GM18511 (cell line): ENCODE measurements around the gene SYNGAP1.
A peak's percentile ranks its signal among the peaks of the same experiment; 100 is the strongest.

Source experiments
- ATAC-seq: cut with Tn5 transposase; IDR thresholded peaks from one replicate; pipeline ENCODE4 v1.9.1; 2021; ENCODE audit warnings: mild to moderate bottlenecking, moderate library complexity; ENCODE audit not compliant: unreplicated experiment

SYNGAP1 gene

DNA sequence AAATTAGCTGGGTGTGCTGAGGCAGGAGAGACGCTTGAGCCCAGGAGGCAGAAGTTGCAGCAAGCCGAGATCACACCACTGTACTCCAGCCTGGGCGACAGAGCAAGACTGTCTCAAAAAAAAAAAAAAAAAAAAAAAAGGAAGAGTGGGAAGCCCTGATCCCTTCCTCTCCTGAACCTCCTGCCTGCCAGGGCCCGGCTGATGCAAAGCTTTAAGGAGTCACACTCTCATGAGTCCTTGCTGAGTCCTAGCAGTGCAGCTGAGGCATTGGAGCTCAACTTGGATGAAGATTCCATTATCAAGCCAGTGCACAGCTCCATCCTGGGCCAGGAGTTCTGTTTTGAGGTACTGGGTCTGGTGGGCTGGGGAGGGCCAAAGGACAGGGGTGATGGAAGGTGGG is 15.1 kb downstream of the SYNGAP1 start:
- no peak for ATAC-seq

DNA sequence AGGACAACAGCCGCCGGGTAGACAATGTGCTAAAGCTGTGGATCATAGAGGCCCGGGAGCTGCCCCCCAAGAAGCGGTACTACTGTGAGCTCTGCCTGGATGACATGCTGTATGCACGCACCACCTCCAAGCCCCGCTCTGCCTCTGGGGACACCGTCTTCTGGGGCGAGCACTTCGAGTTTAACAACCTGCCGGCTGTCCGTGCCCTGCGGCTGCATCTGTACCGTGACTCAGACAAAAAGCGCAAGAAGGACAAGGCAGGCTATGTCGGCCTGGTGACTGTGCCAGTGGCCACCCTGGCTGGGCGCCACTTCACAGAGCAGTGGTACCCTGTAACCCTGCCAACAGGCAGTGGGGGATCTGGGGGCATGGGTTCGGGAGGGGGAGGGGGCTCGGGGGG is 17.8 kb downstream of the SYNGAP1 start:
- no peak for ATAC-seq

DNA sequence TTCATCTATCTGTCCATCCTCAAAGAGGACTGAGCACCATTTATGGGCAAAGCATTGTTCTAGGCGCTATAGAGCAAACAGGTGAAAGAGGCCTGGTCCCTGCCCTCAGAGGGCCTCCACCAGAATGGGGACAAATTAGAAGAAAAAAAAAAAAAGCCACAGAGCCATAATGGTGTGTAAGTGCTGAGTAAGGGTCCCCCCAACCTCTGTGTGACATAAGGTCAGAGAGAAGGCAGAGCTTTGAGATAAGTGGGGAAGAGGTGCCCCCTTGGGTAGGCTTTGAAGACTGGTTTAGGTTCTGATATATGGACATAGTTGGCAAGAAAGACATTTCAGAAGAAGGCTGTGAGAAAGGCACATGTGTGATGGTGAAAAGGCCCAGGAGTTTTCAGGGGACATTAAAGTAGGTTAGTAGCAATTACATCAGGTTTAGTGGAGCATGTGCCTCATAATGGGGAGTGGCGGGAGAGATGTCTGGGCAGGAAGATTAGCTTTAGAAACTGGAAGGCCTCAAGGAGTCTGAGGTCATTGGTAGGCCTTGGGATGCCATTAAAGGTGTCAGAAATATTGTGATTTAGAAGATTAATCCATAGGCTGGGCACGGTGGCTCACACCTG is 19.2 kb downstream of the SYNGAP1 start:
- no peak for ATAC-seq

DNA sequence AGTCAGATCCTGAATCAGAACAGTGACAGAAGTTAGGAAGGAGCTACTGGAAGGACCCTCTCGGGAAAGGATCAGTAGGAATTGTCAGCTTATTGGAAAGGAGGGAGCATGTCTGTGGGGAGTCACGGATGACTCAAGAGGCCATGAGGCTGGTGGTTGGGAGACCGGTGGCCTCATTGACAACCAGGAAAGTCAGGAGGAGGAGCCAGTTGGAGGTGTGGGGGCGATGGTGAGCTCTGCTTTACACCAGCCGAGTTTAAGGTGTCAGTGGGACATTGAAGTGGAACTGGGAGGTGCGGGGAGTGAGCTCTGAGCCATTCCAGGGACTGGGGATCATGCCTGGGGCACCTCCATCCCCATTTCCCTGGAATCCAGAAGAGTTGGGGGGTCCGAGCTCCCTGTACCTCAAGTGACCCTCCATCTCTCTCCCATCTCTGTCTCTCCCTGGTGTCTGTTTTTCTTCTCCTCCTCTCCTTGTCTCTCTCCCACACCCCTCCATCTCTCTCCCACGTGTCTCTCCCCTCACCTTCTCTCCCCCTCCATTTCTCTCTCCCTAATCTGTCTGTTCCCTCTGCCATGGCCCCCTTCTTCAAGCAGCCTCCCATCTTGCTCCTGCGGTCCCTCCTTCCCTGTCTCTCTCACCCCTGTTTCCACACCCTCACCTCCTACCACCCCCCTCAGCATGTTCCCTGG is 20.2 kb downstream of the SYNGAP1 start:
- no peak for ATAC-seq

DNA sequence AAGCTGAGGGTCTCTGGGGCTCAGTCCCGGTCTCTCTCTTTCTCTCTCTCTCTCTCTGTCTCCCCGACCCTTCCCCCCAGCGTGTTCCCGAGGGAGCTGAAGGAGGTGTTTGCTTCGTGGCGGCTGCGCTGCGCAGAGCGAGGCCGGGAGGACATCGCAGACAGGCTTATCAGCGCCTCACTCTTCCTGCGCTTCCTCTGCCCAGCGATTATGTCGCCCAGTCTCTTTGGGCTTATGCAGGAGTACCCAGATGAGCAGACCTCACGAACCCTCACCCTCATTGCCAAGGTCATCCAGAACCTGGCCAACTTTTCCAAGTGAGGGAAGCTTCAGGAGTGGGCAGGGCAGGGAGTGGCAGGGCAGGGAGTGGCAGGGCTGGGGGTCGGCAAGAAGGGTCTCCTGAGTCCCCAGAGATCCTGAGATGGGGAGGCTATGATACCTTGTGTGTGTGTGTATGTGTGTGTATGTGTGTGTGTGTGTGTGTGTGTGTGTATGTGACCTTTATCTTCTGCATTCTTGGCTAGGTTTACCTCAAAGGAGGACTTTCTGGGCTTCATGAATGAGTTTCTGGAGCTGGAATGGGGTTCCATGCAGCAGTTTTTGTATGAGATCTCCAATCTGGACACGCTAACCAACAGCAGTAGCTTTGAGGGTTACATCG is 20.9 kb downstream of the SYNGAP1 start:
- ATAC-seq = no peak

DNA sequence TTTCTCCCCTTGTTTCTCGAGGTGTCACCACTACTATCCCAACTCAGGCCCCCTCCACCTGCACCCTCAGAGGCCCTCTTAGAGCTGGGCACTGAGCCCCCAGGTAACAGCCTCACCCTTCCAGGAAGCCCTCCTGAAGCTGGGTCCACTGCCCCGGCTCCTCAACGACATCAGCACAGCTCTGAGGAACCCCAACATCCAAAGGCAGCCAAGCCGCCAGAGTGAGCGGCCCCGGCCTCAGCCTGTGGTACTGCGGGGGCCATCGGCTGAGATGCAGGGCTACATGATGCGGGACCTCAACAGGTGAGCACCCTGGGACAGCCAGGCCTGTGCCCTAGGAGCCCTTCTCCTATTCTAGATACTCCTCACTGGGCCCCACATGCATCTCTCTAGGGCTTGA is 21.6 kb downstream of the SYNGAP1 start:
- ATAC-seq = no peak

DNA sequence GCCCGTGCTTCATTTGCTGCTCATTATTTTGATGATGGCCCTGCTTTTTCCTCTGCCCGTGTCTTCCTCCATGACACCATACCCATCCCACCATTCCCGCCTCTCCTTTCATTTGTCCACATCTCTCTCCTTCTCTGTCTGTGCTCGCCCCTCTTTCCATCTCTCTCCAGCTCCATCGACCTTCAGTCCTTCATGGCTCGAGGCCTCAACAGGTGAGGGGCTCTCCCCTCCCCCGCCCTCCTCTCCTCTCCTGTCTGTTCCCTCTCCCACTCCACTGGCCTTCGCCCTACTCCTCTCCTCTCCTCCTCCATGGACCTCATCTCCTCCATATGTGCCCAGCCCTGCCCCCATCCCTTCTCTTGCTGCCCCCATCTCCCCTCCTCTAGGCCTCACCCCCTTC is 22.4 kb downstream of the SYNGAP1 start:
- ATAC-seq = no peak

DNA sequence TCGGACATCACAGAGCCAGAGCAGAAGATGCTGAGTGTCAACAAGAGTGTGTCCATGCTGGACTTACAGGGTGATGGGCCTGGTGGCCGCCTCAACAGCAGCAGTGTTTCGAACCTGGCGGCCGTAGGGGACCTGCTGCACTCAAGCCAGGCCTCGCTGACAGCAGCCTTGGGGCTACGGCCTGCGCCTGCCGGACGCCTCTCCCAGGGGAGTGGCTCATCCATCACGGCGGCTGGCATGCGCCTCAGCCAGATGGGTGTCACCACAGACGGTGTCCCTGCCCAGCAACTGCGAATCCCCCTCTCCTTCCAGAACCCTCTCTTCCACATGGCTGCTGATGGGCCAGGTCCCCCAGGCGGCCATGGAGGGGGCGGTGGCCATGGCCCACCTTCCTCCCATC is 23.2 kb downstream of the SYNGAP1 start:
- ATAC-seq = no peak

DNA sequence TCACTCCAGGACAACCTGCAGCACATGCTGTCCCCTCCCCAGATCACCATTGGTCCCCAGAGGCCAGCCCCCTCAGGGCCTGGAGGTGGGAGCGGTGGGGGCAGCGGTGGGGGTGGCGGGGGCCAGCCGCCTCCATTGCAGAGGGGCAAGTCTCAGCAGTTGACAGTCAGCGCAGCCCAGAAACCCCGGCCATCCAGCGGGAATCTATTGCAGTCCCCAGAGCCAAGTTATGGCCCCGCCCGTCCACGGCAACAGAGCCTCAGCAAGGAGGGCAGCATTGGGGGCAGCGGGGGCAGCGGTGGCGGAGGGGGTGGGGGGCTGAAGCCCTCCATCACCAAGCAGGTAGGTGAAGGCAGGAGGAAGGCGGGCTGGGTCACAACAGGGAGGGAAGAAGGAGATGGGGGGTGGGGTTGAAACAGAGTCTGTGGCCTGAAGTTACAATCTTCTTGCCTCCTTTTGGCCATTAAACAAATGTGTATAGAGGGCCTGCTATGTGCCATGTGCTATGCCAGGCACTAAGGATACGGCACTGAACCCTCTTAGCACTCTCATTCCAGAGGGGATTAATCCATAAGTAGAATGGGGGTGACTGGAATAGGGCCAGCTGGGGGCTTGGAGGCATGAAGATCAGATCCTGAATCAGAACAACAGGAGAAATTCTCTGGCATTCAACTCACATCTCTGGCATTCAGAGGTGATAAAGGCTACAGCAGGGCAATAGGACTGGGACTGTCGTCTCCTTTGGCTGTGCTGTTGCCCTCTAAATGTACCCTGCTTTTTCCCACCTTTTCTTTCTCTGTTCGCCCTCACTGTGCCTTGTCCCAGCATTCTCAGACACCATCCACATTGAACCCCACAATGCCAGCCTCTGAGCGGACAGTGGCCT is 24.0 kb downstream of the SYNGAP1 start:
- ATAC-seq = no peak

DNA sequence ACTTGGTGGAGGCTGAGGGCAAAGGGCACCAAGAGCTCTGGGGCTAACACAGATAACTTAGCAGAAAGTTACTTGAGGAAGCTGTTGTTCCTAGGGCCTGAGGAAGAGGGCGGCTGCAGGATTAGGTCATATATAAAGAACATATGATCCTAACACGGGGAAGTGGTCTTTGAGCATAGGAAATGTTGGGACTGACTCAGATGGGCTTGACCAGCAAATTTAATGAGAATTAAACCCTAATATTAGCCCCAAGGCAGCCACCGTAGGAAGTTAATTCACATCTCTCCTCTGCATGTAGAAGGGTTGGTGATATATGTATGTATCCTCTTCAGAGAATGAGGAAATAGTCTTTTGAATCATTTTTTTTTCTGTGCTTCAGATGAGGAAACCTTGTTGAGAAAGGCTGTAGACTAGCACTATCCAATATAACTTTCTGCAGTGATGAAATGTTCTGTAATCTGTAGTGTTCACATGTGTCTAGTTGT is 25.3 kb downstream of the SYNGAP1 start:
- ATAC-seq = no peak

DNA sequence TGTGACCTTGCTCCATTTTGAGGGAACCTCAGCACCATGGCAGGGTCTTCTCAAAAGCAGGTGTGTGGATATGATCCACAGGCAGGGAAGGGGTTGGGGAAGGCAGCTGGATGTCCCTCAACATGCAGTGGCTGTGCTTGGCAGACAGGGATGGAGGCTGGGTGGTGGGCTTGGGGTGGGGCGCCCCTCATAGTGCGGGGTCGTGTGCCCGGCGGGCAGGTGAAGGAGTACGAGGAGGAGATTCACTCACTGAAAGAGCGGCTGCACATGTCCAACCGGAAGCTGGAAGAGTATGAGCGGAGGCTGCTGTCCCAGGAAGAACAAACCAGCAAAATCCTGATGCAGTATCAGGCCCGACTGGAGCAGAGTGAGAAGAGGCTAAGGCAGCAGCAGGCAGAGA is 26.5 kb downstream of the SYNGAP1 start:
- ATAC-seq = no peak

DNA sequence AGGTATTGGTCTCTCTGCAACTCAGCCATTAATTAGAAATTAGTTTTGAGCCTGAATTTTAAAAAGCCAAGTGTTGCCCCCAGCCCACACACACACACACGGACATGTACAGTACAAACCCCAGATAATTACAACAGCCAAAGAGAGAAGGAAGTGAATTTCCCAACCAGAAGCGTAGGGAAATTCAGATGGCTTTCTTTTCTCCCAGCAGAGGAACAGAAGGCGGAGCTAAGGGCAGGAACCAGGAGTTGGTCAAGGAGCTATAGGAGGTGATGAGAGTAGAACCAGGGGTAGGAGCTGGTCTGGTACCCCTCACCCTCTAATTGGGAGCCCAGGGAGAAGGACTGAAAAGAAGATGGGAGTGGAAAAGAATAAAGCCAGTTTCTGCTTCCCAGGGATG is 30.6 kb downstream of the SYNGAP1 start:
- no peak for ATAC-seq

DNA sequence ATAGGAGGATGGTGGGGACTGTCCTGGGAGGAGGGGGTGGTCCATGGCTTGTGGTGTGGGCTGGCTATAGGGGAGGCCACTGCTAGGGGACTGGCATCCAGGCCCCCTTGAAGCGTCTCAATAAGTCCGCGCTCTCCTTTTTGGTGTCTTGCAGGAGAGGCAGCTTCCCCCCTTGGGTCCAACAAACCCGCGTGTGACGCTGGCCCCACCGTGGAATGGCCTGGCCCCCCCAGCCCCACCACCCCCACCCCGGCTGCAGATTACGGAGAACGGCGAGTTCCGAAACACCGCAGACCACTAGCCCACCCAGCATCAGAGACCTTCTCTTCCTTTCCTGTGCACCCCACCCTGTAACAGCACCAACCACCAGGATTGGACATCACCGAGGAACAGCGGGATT is 31.7 kb downstream of the SYNGAP1 start:
- no peak for ATAC-seq

DNA sequence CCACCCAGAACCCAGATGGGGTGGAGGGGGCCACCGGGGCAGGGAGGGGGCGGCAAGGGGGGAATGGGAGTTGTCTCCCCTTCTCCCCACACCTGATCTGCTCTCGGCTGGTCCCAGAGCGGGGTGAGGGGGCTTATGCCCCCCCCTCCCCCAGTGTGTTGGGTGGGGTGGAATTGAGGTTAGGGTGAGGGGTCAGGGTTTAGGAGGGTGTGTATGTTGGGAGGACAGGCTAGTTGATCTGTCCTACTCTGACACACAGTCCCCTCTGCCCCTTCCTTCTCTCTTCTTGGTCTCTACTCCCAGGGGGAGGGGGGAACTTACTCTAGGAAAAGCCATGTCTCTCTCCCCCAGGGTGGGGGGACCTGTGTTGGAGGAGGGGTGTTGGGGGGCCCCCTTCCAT is 32.6 kb downstream of the SYNGAP1 start:
- ATAC-seq = no peak

DNA sequence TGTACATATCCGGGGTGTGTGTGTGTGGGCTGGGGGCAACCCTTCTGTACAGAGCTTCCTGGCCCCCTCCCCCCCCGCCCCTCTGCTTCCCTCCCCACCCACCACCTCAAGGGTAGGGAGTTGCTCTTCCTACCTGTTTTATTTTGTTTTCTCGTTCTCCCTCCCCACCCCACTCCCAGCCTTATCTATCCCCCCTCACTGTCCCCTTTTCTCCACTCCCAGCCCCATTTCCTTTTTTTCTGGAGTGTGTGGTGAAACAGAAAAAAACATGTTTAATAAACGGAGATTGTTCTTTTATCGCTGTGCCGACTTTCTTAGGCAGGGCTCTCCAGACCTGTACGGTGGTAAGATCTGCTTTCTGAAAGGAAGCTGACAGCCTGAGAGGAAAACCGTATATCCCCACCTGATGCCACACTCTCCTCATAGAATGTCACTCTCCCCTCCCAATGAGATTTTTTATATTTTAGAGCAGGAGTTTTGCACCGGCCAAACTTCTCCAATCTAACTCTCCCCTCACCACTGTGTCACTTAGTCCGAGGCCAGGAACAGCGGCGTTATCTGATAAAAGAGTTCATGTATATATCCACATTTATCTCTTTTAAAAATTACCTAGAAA is 33.6 kb downstream of the SYNGAP1 start:
- no peak for ATAC-seq

DNA sequence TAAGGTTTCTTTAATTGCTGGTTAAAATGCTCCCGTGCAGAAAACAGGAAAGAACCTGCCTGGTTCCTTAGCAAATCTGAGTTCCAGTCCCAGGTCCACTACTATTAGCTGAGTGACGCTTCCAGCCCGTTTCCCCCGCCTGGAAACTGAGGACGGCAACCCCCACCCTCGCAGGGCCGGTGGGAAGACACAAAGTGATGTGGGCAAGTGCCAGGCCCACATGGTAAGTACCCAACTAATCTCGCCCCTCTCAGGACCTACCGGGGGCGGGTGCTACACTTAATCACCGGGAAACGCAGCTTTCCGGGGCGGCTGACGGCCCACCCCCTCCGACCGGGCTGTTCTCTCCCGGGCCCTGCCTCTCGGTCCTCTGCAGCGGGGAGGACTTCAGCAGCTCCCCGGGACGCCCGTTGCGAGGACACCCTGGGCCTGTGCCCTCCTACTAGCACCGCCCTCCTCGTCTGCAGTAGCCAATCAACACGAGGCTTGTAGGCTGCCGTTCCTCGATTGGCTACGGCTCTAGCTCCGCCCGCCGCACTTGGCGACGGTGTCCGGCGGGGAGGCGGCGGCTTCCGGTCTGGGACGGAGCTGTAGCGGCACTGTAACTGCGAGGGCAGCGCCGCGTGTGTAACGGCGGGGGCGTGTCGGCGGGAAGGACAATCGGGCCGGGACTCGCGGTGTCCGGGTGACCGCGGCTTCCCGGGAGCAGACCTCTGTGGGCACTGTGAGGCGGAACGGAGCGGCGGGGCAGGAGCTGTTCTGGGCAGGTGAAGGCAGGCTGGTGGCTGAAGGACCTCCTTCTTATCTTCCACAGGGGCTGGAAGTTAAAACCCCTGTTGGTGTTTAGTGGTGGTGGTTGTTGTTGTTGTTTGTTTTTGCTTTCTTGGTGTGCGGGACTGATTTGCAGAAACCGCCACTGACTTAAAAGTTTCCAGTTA is 34.4 kb downstream of the SYNGAP1 start, which contains the start of gene ZBTB9:
Gene ZBTB9, plus strand, starts transcription at position 568 of the 938 bp plus-strand sequence. CDS start 525 bp downstream, outside the sequence.
- ATAC-seq = peak; percentile 99

DNA sequence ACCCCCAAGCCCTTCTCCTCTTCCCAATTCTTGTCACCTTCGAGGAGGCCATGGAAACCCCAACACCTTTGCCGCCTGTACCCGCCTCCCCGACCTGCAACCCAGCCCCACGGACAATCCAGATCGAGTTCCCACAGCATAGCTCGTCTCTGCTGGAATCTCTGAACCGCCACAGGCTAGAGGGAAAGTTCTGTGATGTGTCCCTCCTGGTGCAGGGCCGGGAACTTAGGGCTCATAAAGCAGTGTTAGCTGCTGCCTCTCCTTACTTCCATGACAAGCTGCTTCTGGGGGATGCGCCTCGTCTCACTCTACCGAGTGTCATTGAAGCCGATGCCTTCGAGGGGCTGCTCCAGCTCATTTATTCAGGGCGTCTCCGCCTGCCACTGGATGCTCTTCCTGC is 35.2 kb downstream of the SYNGAP1 start:
- no peak for ATAC-seq

DNA sequence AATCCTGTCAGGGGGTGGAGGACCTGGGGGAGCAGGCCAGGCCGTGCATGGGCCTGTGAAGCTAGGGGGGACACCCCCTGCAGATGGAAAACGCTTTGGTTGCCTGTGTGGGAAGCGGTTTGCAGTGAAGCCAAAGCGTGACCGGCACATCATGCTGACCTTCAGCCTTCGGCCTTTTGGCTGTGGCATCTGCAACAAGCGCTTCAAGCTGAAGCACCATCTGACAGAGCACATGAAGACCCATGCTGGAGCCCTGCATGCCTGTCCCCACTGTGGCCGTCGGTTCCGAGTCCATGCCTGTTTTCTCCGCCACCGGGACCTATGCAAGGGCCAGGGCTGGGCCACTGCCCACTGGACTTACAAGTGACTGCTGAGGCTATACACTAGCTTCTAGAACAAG is 36.3 kb downstream of the SYNGAP1 start:
- no peak for ATAC-seq

DNA sequence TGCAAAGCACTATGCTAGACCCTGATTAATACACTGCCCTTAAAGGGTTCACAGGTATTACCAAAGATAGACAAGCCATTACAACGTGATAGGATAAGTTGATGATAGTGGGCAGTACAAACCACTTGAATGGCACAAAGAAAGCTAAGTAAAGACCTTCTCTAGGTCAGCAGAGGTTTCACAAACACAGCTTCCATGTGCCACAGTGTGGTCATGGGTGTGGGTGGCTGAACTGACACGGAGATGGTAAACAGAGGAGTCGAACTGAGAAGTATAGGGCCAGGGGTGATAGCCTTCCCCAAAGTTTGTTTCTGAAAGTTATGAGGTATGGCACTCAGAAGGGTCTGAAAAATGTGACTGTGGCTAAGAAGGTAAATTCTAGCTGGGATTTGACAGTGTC is 38.8 kb downstream of the SYNGAP1 start:
- no peak for ATAC-seq

DNA sequence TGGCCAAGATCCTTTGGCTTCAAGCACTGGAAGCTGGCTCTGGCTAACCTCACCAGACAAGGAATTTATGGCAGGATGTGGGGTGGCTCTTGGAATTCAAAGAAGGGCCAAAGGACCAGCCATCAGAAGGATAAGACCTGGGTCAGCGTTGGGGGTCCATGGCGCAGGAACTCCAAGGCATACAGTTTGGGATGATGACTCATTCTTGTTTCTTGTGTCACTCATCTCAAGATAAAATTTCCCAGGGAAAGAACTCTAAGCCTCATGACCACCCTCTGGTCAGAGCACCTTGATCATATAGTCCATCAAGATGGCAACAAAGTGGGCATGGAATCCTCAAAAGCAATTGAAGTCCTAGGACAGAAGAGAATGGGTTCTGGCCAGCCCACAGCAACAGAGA is 39.4 kb downstream of the SYNGAP1 start:
- ATAC-seq = no peak
